Measurements from ENCODE around the gene L1CAM. TPM values are rescaled to one million over a fixed set of nuclear protein-coding genes. Genes with fewer than 3 reads are reported as not detected.
A peak's percentile ranks its signal among the peaks of the same experiment; 100 is the strongest.

L1CAM gene
- total and polyA plus RNA-seq, 2 donors (not counting 1 experiment from before 2014, with no cell fraction given): 9.4 to 19.9 TPM

DNA sequence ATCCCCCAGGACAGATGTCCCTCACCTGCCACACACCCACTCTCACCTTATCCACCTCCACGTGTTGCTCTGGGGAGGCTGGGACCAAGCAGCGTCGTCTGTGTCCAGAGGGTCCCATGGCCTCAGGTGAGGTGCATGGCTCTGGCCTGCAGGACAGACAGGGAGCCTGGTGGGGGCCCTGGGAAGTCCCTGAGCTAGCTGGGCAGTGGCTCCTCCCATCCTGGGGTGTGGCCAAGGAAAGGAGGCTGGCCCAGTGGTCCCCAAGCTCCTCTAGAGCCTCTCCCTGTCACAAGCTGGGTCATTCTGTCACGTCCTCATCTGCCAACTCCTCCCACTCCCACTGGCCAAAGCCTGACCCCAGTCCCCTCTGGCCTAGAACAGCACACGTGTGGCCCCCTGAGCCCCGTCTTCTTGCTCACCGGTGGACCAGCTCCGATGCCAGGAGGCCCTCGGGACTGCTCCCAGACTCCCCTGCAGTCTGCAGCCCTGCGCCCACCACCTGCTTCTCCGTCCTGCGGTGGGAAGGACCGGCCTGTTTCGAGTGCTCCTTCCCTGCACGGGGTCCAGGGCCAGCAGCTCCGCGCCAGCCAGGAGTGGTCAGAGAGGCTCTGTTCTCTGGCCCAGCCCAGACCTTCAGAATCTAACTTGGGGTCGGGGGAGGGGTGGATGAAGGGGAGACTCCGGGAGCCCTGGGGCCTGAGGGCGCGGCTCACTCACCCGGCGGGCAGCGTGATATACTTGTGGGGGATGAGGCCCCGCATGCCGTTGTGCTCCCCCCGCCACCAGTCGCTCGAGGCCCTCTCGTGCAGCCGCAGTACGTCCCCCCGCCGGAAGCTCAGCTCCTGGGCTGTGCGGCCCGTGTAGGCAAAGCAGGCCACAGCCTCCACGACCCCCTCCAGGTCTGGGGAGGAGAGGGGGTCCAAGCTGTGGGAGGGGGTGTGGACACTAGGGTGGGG lies 23.3 kb upstream of the L1CAM start:
- ATAC-seq (ENCODE audit: low read depth) (peak; percentile 35), DNase-seq (no peak)
- intact Hi-C loops (cut with micrococcal nuclease): no loop called here
- H3K27me3 Mint-ChIP-seq: no peaks in the 10 kb centered on the region
- Histone ChIP-seq H3K4me1 (ENCODE audit: control insufficient read depth in 2 of 2, insufficient read depth in 2 of 2, low read length in 2 of 2) (peaks cover 7 to 8% of the 10 kb centered on the region in 2 donors), H3K4me3 (ENCODE audit: control extremely low read depth in 1 of 5, extremely low read depth in 1 of 5, insufficient read depth in 1 of 5, low read depth in 2 of 5, low read length in 4 of 5) (no peak overlapping the region), H3K27me3 (replicated peaks in 1 of 4; ENCODE audit: control extremely low read depth in 1 of 4, control insufficient read depth in 3 of 4, insufficient read depth in 4 of 4, low read length in 3 of 4) (no peaks in the 10 kb centered on the region), H3K9me3 (ENCODE audit: control extremely low read depth in 1 of 3, control insufficient read depth in 2 of 3, insufficient read depth in 1 of 3, low read length in 2 of 3) (no peaks in the 10 kb centered on the region), H3K79me2 (ENCODE audit: control insufficient read depth, insufficient read depth, low read length) (no peaks in the 10 kb centered on the region), H4K20me1 (ENCODE audit: control insufficient read depth, insufficient read depth, low read length, poor library complexity, severe bottlenecking) (peaks cover 40% of the 10 kb centered on the region), H3K9ac (ENCODE audit: low read length) (no peak overlapping the region), H3K4me2 (replicated peaks; ENCODE audit: low read depth, low read length, poor library complexity, severe bottlenecking) (no peak overlapping the region), H3K36me3 (replicated peaks in 1 of 2; ENCODE audit: control extremely low read depth in 1 of 2, control insufficient read depth in 1 of 2, extremely low read depth in 1 of 2, insufficient read depth in 2 of 2, low read length in 1 of 2) (peaks cover 0 to 43% of the 10 kb centered on the region in 2 experiments), H3K27ac (ENCODE audit: low read length in 2 of 2) (no peak overlapping the region), H2AFZ (ENCODE audit: insufficient read depth, low read depth, low read length, poor library complexity, severe bottlenecking) (no peak overlapping the region)
- 97% methylated on average over 17 of the region's 37 CpGs for WGBS (ENCODE audit: insufficient coverage)
- no peaks in the 10 kb centered on the region for H3K9me3 Mint-ChIP-seq (ENCODE audit: insufficient read depth)
- H3K4me1 Mint-ChIP-seq: peaks cover 9% of the 10 kb centered on the region
- no peak overlapping the region for H3K4me3 Mint-ChIP-seq
- ChIA-PET POLR2A (interaction anchor here (0.6 kb wide), 1 partner anchor 17 kb away, joined by 6 read pairs; no protein-coding TSS in a partner anchor), CTCF (no interaction called here)
- no peak overlapping the region for H3K27ac Mint-ChIP-seq
- TF ChIP-seq, protein P1, sequence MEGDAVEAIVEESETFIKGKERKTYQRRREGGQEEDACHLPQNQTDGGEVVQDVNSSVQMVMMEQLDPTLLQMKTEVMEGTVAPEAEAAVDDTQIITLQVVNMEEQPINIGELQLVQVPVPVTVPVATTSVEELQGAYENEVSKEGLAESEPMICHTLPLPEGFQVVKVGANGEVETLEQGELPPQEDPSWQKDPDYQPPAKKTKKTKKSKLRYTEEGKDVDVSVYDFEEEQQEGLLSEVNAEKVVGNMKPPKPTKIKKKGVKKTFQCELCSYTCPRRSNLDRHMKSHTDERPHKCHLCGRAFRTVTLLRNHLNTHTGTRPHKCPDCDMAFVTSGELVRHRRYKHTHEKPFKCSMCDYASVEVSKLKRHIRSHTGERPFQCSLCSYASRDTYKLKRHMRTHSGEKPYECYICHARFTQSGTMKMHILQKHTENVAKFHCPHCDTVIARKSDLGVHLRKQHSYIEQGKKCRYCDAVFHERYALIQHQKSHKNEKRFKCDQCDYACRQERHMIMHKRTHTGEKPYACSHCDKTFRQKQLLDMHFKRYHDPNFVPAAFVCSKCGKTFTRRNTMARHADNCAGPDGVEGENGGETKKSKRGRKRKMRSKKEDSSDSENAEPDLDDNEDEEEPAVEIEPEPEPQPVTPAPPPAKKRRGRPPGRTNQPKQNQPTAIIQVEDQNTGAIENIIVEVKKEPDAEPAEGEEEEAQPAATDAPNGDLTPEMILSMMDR (IDR thresholded peaks at IDR 0.05): no peak
- TF ChIP-seq EZH2 (IDR thresholded peaks at IDR 0.05; ENCODE audit: borderline replicate concordance, insufficient read depth, low read depth, low read length, poor library complexity, severe bottlenecking): no peak
